GM03348 (cell line): Measurements from ENCODE around the gene FREM2.
A peak's percentile ranks its signal among the peaks of the same experiment; 100 is the strongest.

Experiments
- DNase-seq: peaks from one replicate; pipeline ENCODE4 v3.0.0; 2012; ENCODE audit warnings: low spot score

FREM2 gene

DNA sequence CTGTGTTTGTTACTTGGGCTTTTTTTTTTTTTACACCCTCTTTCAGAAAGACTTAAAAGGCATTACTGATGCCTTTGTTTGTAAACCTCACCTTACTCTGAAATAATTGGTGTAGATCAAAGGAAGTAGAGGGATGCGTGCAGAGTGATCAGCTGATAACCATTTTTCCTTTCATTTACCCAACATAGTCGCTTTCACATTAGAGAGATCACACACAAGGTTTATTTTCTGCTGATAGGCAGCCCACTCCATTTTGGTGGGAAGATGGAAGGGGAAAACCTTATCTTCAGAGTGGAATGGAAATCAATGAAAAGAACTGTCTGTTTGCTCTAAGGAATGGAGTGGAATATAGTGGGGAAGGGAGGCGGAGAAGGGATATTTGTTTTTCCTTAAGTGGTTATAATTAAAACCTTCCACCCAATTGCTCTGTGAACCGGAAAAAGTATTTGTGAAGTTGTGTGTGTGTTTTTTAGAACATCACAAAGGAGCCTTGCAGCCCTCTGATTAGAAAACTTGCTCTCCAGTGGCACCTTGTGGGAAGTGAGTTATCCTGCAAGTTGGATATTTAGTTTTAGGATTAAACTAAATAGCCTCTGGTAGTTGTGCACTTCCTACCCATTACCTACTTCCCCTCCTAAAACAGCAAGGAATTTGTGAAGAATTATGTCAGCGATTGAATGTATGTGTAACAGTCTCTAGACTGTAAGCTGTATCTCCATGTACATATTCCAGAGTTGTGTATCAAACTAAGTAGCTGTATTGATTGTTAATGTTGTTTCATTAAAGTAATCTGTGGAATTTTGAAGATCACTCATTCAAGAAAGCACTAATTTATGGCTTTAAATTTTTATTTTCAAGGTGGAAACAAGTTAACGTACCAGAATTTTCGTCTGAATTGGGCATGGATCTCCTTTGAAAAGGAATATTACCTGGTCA, 76.8 kb downstream of the FREM2 start:
- peak; percentile 57 for DNase-seq

DNA sequence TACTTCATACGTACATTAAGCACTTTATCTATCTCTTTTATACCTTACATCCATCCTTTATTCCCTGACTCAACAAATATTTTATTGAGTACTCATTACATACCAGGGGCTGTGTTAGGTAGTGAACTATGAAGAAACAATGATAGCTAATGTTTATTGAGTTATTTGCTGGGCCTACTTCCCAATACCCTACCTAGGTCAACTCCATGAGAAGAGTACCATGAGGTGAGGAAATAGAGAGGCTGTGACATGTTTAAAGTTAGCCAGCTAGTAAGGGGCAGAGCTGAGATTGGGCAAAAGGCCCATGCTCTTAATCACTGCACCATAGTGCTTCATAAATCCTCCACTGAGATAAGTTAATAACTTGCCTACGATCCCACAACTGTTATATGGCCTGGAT, 79.9 kb downstream of the FREM2 start:
- DNase-seq, result no peak

DNA sequence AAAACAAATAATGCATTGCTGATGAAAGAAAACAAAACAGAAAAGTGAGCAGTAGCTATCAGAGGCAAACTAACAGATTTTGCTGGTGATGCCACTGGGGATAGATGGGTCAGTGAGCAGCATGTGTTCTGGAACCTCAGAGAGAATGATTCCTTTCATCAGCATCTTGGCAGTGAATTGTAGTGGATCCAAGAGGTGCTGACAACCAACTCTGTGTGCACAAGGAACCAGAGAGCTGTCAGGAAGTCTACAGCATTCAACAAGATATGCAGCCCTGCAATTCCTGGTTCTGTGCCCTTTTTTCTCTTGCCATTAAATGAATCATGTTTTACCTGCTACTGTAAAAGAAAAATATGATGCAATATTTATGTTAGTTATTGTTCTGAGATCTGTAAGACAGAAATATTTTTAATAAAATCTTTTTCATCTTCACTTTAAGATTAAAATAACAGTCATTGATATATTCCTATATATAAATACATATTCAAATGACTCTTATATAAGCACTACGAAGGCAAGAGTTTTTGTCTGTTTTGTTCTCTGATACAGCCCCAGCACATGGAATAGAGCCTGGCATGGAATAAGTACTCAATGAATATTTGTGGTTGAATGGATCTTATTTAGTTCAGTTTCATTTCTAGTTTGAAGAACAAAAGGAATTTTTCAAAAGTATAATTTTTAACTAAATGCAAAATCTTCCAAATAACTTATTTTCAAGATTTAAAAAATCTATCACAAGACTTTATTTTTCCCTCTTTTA, 80.8 kb downstream of the FREM2 start:
- no peak for DNase-seq

DNA sequence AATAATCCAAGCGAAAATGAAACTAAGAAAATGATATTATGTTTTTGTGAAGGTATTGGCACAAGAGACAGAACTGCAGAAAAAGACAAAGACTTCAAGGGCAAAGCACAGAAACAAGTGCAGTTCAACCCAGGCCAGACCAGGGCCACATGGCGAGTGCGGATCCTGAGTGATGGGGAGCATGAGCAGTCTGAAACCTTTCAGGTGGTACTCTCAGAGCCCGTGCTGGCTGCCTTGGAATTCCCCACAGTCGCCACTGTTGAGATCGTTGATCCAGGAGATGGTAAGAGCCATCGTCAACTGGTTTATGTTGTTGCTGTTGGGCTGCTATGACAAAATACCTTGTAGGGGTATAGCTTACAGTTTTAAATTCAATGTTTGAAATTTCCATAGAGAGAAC, 82.6 kb downstream of the FREM2 start:
- no peak for DNase-seq

DNA sequence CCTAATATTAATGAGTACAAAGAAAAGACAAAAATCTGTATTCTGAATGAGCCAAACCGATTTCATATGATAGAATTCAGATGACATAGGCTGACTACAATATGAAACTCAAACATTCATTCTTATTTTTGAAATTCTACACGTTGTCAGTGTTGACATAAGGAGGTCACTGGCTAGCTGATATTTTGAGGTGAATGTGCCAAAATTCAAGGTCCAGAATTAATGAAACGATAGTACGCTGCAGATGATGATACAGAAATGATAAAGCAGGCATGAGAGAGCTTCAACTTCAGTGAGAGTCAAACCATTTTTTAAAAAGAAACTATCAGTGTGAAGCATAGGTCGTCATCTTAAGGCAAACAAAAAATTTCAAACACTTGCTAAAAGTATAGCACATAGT, 88.2 kb downstream of the FREM2 start:
- no peak for DNase-seq

GRCh38 chr13:38777347-38778119, 90.7 kb downstream of the FREM2 start:
- no peak for DNase-seq

- DNase-seq, result no peak
Measured at GRCh38 chr13:38781539-38781938, 94.7 kb downstream of the FREM2 start.

- DNase-seq, result no peak
Measured at GRCh38 chr13:38784036-38784880, 97.4 kb downstream of the FREM2 start.

GRCh38 chr13:38785042-38785441, 98.2 kb downstream of the FREM2 start:
- DNase-seq, result no peak

- DNase-seq, result no peak
Measured at GRCh38 chr13:38785490-38785889, 98.6 kb downstream of the FREM2 start.

DNA sequence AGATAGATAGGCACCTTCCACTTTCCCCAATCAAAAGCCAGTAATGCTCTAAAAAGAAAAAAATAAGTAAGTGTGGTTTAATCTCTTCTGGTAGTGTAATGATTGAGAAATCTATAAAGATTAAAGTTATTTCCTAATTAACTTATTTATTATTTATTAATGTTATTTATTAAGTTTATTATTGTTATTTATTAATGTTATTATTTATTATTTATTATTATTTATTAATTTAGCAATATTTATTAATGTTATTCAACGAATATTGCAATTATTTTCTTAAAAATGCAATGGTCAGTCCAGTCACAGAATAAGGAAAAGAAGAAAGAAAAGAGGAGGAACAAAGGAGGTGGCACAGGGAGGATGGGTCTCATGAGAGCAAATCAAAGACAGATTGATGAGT, 100.7 kb downstream of the FREM2 start:
- no peak for DNase-seq

GRCh38 chr13:38796890-38797289, 110.0 kb downstream of the FREM2 start:
- no peak for DNase-seq

DNA sequence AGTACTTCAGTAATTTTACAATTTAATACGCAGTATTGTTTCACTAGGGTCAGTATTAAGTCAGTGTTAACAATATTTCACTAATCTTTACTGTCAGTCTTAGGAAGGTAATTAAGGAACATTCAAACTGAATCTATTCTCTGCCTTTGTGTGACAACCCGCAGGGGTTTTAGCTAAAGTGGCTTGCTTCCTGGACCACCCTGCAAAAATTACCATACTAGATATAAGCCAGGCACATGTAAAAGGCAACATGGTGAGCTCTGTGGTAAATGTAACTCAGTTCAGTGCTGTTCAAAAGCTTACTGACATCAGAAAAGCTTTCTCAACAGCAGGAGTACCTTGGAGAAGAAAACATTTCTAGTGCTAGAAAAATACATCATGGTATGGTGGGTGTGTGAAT, 116.7 kb downstream of the FREM2 start:
- DNase-seq, result no peak

GRCh38 chr13:38804061-38804460, 117.2 kb downstream of the FREM2 start:
- DNase-seq, result no peak

- DNase-seq, result no peak
Measured at GRCh38 chr13:38804536-38804935, 117.7 kb downstream of the FREM2 start.

- no peak for DNase-seq
Measured at GRCh38 chr13:38814331-38814730, 127.5 kb downstream of the FREM2 start.

- DNase-seq, result no peak
Measured at GRCh38 chr13:38819053-38819452, 132.2 kb downstream of the FREM2 start.

- DNase-seq, result no peak
Measured at GRCh38 chr13:38819596-38819995, 132.7 kb downstream of the FREM2 start.

DNA sequence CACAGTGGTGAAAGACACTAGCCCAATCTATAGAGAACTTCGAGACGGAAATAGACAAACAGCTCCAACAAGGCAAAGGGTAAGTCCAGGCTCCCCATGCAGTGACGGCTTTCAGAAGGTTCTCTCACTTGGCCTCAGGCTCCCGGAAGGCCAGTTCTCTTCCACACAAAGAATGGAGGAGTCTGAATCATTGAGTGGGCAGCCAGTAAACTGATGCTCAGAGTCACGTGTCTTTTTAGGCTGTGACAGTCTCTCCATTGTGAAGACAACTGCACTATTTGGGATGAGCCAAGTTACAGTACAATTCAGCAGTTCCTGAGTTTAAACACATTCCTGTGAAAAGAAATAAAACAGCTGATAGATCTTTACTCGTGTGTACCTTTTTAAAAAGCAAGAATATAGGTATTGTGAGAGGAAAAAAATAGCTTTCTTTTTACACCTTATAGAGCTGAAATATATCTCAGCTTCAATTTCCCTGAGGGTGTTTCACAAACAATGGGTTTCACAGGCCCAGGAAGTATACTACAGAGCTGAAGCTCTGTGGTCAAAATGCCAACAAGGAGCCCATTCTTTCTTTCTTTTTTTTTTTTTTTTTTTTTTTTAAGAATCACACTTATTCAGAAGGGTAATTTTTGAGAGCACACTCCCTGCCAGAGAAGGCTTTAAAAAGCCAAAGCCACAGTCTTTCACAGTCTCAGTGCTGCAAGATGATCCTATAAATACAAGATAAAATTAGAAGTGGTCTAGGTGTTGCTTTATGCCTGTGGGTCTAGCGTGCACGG, 135.1 kb downstream of the FREM2 start:
- no peak for DNase-seq

GRCh38 chr13:38824342-38824741, 137.5 kb downstream of the FREM2 start:
- no peak for DNase-seq
